Neural cell (in vitro differentiated cells): ENCODE data around the gene NSMCE1. TPM values are rescaled to one million over a fixed set of nuclear protein-coding genes. Genes with fewer than 3 reads are reported as not detected.

Experiments
- H2AFZ ChIP-seq: fragments of 200-600, 300-800 bp; sonication (generic), shearing (Covaris generic); 2 replicates; pipeline ENCODE4 v1.6.0; 2014; ENCODE audit warnings: low read depth, mild to moderate bottlenecking, antibody characterized with exemption, low read length, moderate library complexity
- H3F3A ChIP-seq: fragments of 200-600 bp; shearing (Covaris generic); 2 replicates; pipeline ENCODE4 v1.6.1; 2016; ENCODE audit warnings: mild to moderate bottlenecking, moderate library complexity, mixed read lengths, antibody characterized with exemption, low read length; ENCODE audit not compliant: insufficient read depth, poor library complexity, severe bottlenecking
- H3K27ac ChIP-seq: fragments of 200-600, 300-800 bp; sonication (generic), shearing (Covaris generic); 2 replicates; pipeline ENCODE4 v1.5.1; 2014; ENCODE audit warnings: mild to moderate bottlenecking, low read length, moderate library complexity
- H3K27me3 ChIP-seq: fragments of 300-800, 200-600 bp; sonication (generic), shearing (Covaris generic); 2 replicates; pipeline ENCODE4 v1.6.0; 2014; ENCODE audit warnings: mild to moderate bottlenecking, low read depth, low read length, moderate library complexity; ENCODE audit not compliant: insufficient read depth
- H3K36me3 ChIP-seq: fragments of 300-800, 200-600 bp; sonication (generic), shearing (Covaris generic); 2 replicates; pipeline ENCODE4 v1.5.1; 2014; ENCODE audit warnings: mild to moderate bottlenecking, antibody characterized with exemption, low read length, moderate library complexity; ENCODE audit not compliant: insufficient read depth
- H3K4me2 ChIP-seq: fragments of 300-800, 200-600 bp; sonication (generic), shearing (Covaris generic); 2 replicates; pipeline ENCODE4 v1.6.0; 2014; ENCODE audit warnings: mild to moderate bottlenecking, low read length
- H3K4me3 ChIP-seq: fragments of 300-800, 200-600 bp; sonication (generic), shearing (Covaris generic); 2 replicates; pipeline ENCODE4 v1.5.1; 2014; ENCODE audit warnings: mild to moderate bottlenecking, low read length, moderate library complexity
- H3K79me2 ChIP-seq: fragments of 200-600 bp; shearing (Covaris generic); replicated peaks from 2 replicates; pipeline ENCODE4 v1.6.0; 2014; ENCODE audit warnings: mild to moderate bottlenecking, low read length, moderate library complexity; ENCODE audit not compliant: insufficient read depth
- H3K9ac ChIP-seq: fragments of 300-800, 200-600 bp; sonication (generic), shearing (Covaris generic); 2 replicates; pipeline ENCODE4 v1.6.1; 2016; ENCODE audit warnings: mild to moderate bottlenecking, low read length, mixed read lengths
- H3K9me2 ChIP-seq: fragments of 200-600 bp; shearing (Covaris generic); 2 replicates; pipeline ENCODE4 v1.6.1; 2016; ENCODE audit warnings: mild to moderate bottlenecking, low read length, mixed read lengths; ENCODE audit not compliant: insufficient read depth
- H3K9me3 ChIP-seq: fragments of 200-600, 300-800 bp; sonication (generic), shearing (Covaris generic); 2 replicates; pipeline ENCODE4 v1.6.1; 2016; ENCODE audit warnings: mild to moderate bottlenecking, mixed run types, low read length, moderate library complexity, mixed read lengths
- H4K20me1 ChIP-seq: fragments of 200-600 bp; shearing (Covaris generic); 2 replicates; pipeline ENCODE4 v1.6.1; 2016; ENCODE audit warnings: mild to moderate bottlenecking, mixed run types; ENCODE audit not compliant: insufficient read depth
- EP300 ChIP-seq: fragments of 450-650 bp; conservative IDR thresholded peaks from 2 replicates; pipeline ENCODE4 v1.6.1; 2014; ENCODE audit warnings: antibody characterized with exemption, mild to moderate bottlenecking, moderate library complexity; ENCODE audit not compliant: poor library complexity, severe bottlenecking
- EZH2 ChIP-seq: fragments of 200-600, 300-800 bp; shearing (Covaris generic), sonication (generic); IDR thresholded peaks from 2 replicates; pipeline ENCODE4 v1.6.1; 2014; ENCODE audit warnings: antibody characterized with exemption, low read length, borderline replicate concordance, mild to moderate bottlenecking; ENCODE audit not compliant: insufficient read depth, poor library complexity, severe bottlenecking
- MXI1 ChIP-seq: fragments of 450-650 bp; conservative IDR thresholded peaks from 2 replicates; pipeline ENCODE4 v1.6.1; 2014; ENCODE audit warnings: antibody characterized with exemption, mild to moderate bottlenecking; ENCODE audit not compliant: poor library complexity, severe bottlenecking
- POLR2AphosphoS5 ChIP-seq: IDR thresholded peaks from 2 replicates; pipeline ENCODE4 v1.6.1; 2012
- RAD21 ChIP-seq: fragments of 450-650 bp; conservative IDR thresholded peaks from 2 replicates; pipeline ENCODE4 v1.6.1; 2014; ENCODE audit warnings: antibody characterized with exemption, mild to moderate bottlenecking, moderate library complexity
- SMC3 ChIP-seq: fragments of 450-650 bp; conservative IDR thresholded peaks from 2 replicates; pipeline ENCODE4 v1.6.1; 2014; ENCODE audit warnings: antibody characterized with exemption, mild to moderate bottlenecking, moderate library complexity; ENCODE audit not compliant: poor library complexity
- TAF1 ChIP-seq: IDR thresholded peaks from 2 replicates; pipeline ENCODE4 v1.6.1; 2012; ENCODE audit warnings: low read depth
- polyA plus RNA-seq: library from polyadenylated mRNA; depleted of rRNA; stranded (reverse); fragments of >200 nt; gene quantifications from 2 replicates; pipeline ENCODE4 v1.2.3, GENCODE V29; 2014
- TF ChIP-seq, protein P1 (sequence below): IDR thresholded peaks from 2 replicates; pipeline ENCODE4 v1.6.1; 2012; ENCODE audit warnings: borderline replicate concordance
- TF ChIP-seq, protein P2 (sequence below): fragments of 450-650 bp; IDR thresholded peaks from 2 replicates; pipeline ENCODE4 v1.5.1; 2014; ENCODE audit warnings: antibody characterized with exemption, mild to moderate bottlenecking, moderate library complexity; ENCODE audit not compliant: poor library complexity, severe bottlenecking

Gene NSMCE1
- polyA plus RNA-seq, 1 donor from 2014 or later, result 11.5 TPM

DNA sequence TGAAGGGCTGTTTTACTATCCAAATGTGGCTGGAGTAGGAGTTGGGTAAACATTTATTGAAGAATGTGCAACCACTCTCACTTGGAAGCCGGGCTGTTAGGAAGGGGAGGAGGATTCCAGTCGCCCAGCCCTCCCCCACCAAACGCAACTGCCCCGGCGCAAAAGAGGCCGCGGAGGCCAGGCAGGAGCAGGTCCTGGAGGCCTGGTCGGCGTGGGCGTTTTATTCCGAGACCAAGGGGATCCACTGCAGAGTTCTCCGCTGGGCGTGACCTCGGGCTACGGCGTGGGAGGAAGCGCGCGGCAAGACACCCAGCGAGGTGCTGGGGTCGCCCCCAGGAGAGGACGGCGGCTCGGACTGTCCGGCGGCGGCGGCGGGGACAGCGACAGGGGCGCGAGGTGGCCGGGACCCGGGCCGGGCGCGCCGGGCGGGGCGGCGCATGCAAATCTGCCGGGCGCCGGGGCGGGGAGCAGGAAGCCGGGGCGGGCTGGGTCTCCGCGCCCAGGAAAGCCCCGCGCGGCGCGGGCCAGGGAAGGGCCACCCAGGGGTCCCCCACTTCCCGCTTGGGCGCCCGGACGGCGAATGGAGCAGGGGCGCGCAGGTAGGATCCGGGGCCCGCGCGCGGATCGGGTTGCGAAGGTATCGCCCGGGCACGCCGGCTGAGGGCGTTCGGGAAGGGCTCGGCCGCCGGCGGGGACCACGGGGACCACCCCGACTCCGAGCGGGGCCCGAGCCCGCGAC is 45.0 kb upstream of the NSMCE1 start, which contains the start of gene IL4R:
Gene IL4R (plus strand): TSS at position 553 of the 739 bp plus-strand sequence. CDS start 26,230 bp downstream, outside the sequence.
- no peaks in the 10 kb centered on the region for H3K9me2 ChIP-seq
- peaks cover 34% of the 10 kb centered on the region for H3K27me3 ChIP-seq
- H4K20me1 ChIP-seq, result no peaks in the 10 kb centered on the region
- TF ChIP-seq MXI1 (no peak), POLR2AphosphoS5 (no peak), EP300 (no peak), EZH2 (no peak), TAF1 (no peak), SMC3 (no peak), RAD21 (no peak)
- TF ChIP-seq, protein P1, sequence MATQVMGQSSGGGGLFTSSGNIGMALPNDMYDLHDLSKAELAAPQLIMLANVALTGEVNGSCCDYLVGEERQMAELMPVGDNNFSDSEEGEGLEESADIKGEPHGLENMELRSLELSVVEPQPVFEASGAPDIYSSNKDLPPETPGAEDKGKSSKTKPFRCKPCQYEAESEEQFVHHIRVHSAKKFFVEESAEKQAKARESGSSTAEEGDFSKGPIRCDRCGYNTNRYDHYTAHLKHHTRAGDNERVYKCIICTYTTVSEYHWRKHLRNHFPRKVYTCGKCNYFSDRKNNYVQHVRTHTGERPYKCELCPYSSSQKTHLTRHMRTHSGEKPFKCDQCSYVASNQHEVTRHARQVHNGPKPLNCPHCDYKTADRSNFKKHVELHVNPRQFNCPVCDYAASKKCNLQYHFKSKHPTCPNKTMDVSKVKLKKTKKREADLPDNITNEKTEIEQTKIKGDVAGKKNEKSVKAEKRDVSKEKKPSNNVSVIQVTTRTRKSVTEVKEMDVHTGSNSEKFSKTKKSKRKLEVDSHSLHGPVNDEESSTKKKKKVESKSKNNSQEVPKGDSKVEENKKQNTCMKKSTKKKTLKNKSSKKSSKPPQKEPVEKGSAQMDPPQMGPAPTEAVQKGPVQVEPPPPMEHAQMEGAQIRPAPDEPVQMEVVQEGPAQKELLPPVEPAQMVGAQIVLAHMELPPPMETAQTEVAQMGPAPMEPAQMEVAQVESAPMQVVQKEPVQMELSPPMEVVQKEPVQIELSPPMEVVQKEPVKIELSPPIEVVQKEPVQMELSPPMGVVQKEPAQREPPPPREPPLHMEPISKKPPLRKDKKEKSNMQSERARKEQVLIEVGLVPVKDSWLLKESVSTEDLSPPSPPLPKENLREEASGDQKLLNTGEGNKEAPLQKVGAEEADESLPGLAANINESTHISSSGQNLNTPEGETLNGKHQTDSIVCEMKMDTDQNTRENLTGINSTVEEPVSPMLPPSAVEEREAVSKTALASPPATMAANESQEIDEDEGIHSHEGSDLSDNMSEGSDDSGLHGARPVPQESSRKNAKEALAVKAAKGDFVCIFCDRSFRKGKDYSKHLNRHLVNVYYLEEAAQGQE, result no peak
- TF ChIP-seq, protein P2, sequence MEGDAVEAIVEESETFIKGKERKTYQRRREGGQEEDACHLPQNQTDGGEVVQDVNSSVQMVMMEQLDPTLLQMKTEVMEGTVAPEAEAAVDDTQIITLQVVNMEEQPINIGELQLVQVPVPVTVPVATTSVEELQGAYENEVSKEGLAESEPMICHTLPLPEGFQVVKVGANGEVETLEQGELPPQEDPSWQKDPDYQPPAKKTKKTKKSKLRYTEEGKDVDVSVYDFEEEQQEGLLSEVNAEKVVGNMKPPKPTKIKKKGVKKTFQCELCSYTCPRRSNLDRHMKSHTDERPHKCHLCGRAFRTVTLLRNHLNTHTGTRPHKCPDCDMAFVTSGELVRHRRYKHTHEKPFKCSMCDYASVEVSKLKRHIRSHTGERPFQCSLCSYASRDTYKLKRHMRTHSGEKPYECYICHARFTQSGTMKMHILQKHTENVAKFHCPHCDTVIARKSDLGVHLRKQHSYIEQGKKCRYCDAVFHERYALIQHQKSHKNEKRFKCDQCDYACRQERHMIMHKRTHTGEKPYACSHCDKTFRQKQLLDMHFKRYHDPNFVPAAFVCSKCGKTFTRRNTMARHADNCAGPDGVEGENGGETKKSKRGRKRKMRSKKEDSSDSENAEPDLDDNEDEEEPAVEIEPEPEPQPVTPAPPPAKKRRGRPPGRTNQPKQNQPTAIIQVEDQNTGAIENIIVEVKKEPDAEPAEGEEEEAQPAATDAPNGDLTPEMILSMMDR, result no peak
- no peaks in the 10 kb centered on the region for H3F3A ChIP-seq
- peak within 1 kb of the TSS; percentile 65 for H3K4me3 ChIP-seq
- no peak within 1 kb of the TSS for H3K27ac ChIP-seq
- H2AFZ ChIP-seq, result no peak within 1 kb of the TSS
- H3K9me3 ChIP-seq, result no peaks in the 10 kb centered on the region
- H3K79me2 ChIP-seq, result no peaks in the 10 kb centered on the region
- H3K36me3 ChIP-seq, result no peaks in the 10 kb centered on the region
- peak within 1 kb of the TSS; percentile 36 for H3K9ac ChIP-seq
- peak within 1 kb of the TSS; percentile 44 for H3K4me2 ChIP-seq

DNA sequence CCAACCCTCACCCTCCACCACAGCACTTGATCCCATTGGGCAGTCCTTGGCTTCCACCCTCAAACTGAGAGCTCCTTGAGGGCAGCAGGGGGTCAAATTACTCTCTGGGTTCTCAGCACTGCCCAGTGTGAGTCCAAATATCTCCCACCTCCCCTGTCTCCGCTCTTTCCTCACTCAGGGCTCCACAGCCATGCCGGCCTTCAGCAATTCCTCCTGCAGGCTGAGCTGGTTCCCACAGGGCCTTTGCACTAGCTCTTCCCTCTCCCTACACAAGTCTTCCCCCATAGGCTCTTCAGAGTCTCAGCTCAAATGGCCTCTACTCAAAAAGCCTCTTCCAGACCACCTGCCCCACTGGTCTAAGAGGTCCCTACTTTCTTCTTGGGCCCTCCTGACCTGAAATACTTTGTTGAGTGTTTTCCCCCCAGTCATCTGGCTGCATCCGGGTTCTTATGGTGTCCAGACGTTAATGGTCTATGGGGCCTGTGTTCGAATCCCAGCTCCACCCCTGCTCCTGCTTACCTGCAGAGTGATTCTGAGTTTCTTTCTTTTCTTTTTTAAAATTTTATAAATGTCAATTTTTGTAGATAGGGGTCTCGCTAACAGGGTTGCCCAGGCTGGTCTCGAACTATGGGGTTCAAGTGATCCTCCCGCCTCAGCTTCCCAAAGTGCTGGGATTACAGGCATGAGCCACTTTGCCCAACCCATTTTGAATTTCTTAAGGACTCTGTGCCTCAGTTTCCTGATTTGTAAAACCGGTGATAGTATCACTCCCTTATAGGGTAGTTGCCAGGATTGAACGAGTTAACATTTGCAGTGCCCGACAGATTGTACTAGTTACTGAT is 44.2 kb upstream of the NSMCE1 start:
- Histone ChIP-seq H3F3A (no peaks in the 10 kb centered on the region), H3K4me2 (no peak overlapping the region), H3K36me3 (no peaks in the 10 kb centered on the region), H3K79me2 (no peaks in the 10 kb centered on the region), H3K4me3 (peak overlapping the region; percentile 65), H3K9ac (no peak overlapping the region), H3K9me3 (no peaks in the 10 kb centered on the region), H2AFZ (no peak overlapping the region), H3K27ac (no peak overlapping the region), H3K9me2 (no peaks in the 10 kb centered on the region), H4K20me1 (no peaks in the 10 kb centered on the region), H3K27me3 (peaks cover 34% of the 10 kb centered on the region)
- TF ChIP-seq, protein P2, result no peak
- TF ChIP-seq RAD21 (no peak), POLR2AphosphoS5 (no peak), MXI1 (no peak), SMC3 (no peak), TAF1 (no peak), EZH2 (no peak), EP300 (no peak)
- TF ChIP-seq, protein P1, result no peak
